ENCODE data around the gene APMAP. TPM values are rescaled to one million over a fixed set of nuclear protein-coding genes. Genes with fewer than 3 reads are reported as not detected.
A peak's percentile ranks its signal among the peaks of the same experiment; 100 is the strongest.
"Not testable (repeated sequence)": the region's sequence is repeated elsewhere in the genome, so short reads cannot be mapped to it uniquely, and the experiment has no call there.

APMAP gene
- total RNA-seq, 2 donors from 2014 or later, result 38.4 to 44.0 TPM

GRCh38 chr20:24949756-24950127 lies 42.8 kb downstream of the APMAP start:
- Histone ChIP-seq H3K9me3 (peaks cover 5% of the 10 kb centered on the region), H3K27ac (no peak overlapping the region), H3K4me3 (peak overlapping the region; percentile 46), H3K4me1 (ENCODE audit: control insufficient read depth in 1 of 2, low read depth in 2 of 2) (no peaks in the 10 kb centered on the region), H3K27me3 (replicated peaks; ENCODE audit: insufficient read depth) (no peaks in the 10 kb centered on the region), H3K36me3 (no peaks in the 10 kb centered on the region)
- DNase-seq (ENCODE audit: low spot score) (no peak), ATAC-seq (ENCODE audit: insufficient number of reproducible peaks, low FRiP score, low read depth) (no peak)
- TF ChIP-seq CTCF (IDR thresholded peaks at IDR 0.05), result no peak

GRCh38 chr20:24948939-24949679 lies 43.4 kb downstream of the APMAP start, which contains the start of gene CST7:
CST7 (plus strand) TSS chr20:24949269; CDS start chr20:24949506, 237 bp downstream.
- ATAC-seq (ENCODE audit: insufficient number of reproducible peaks, low FRiP score, low read depth) (no peak), DNase-seq (ENCODE audit: low spot score) (no peak)
- H3K27ac ChIP-seq, result peak within 1 kb of the TSS in 1 of 2 donors; percentile 8
- no peaks in the 10 kb centered on the region for H3K4me1 ChIP-seq (ENCODE audit: control insufficient read depth in 1 of 2, low read depth in 2 of 2)
- no peaks in the 10 kb centered on the region for H3K36me3 ChIP-seq
- peaks cover 5% of the 10 kb centered on the region for H3K9me3 ChIP-seq
- no peak for TF ChIP-seq CTCF (IDR thresholded peaks at IDR 0.05)
- H3K27me3 ChIP-seq (replicated peaks; ENCODE audit: insufficient read depth), result no peaks in the 10 kb centered on the region
- peak within 1 kb of the TSS; percentile 46 for H3K4me3 ChIP-seq

GRCh38 chr20:24948396-24948938 lies 44.1 kb downstream of the APMAP start:
- DNase-seq (ENCODE audit: low spot score); H3K36me3 ChIP-seq; ATAC-seq (ENCODE audit: insufficient number of reproducible peaks, low FRiP score, low read depth); H3K9me3 ChIP-seq; H3K4me1 ChIP-seq (ENCODE audit: control insufficient read depth in 1 of 2, low read depth in 2 of 2); H3K27me3 ChIP-seq (replicated peaks; ENCODE audit: insufficient read depth); H3K27ac ChIP-seq; H3K4me3 ChIP-seq: not testable (repeated sequence)

GRCh38 chr20:24946376-24946775 lies 46.2 kb downstream of the APMAP start:
- not testable (repeated sequence) for H3K9me3 ChIP-seq; H3K27ac ChIP-seq; H3K4me3 ChIP-seq; H3K27me3 ChIP-seq (replicated peaks; ENCODE audit: insufficient read depth); DNase-seq (ENCODE audit: low spot score); ATAC-seq (ENCODE audit: insufficient number of reproducible peaks, low FRiP score, low read depth); H3K4me1 ChIP-seq (ENCODE audit: control insufficient read depth in 1 of 2, low read depth in 2 of 2); H3K36me3 ChIP-seq

GRCh38 chr20:24943731-24944130 lies 48.8 kb downstream of the APMAP start:
- Histone ChIP-seq H3K27me3 (replicated peaks; ENCODE audit: insufficient read depth) (no peaks in the 10 kb centered on the region), H3K4me3 (no peak overlapping the region), H3K4me1 (ENCODE audit: control insufficient read depth in 1 of 2, low read depth in 2 of 2) (no peaks in the 10 kb centered on the region), H3K36me3 (no peaks in the 10 kb centered on the region), H3K27ac (no peak overlapping the region), H3K9me3 (peaks cover 5% of the 10 kb centered on the region)
- DNase-seq (ENCODE audit: low spot score) (no peak), ATAC-seq (ENCODE audit: insufficient number of reproducible peaks, low FRiP score, low read depth) (no peak)
- TF ChIP-seq CTCF (IDR thresholded peaks at IDR 0.05), result no peak

- Histone ChIP-seq H3K4me3 (no peak overlapping the region), H3K9me3 (peaks cover 5% of the 10 kb centered on the region), H3K27me3 (replicated peaks; ENCODE audit: insufficient read depth) (no peaks in the 10 kb centered on the region), H3K4me1 (ENCODE audit: control insufficient read depth in 1 of 2, low read depth in 2 of 2) (no peaks in the 10 kb centered on the region), H3K27ac (no peak overlapping the region), H3K36me3 (no peaks in the 10 kb centered on the region)
- no peak for DNase-seq (ENCODE audit: low spot score)
- ATAC-seq (ENCODE audit: insufficient number of reproducible peaks, low FRiP score, low read depth), result no peak
- no peak for TF ChIP-seq CTCF (IDR thresholded peaks at IDR 0.05)
Observed at GRCh38 chr20:24943196-24943595, 49.4 kb downstream of the APMAP start.
